ENCODE data around the gene TBX19.
"Not testable (repeated sequence)": the region's sequence is repeated elsewhere in the genome, so short reads cannot be mapped to it uniquely, and the experiment has no call there.

The TBX19 gene

DNA sequence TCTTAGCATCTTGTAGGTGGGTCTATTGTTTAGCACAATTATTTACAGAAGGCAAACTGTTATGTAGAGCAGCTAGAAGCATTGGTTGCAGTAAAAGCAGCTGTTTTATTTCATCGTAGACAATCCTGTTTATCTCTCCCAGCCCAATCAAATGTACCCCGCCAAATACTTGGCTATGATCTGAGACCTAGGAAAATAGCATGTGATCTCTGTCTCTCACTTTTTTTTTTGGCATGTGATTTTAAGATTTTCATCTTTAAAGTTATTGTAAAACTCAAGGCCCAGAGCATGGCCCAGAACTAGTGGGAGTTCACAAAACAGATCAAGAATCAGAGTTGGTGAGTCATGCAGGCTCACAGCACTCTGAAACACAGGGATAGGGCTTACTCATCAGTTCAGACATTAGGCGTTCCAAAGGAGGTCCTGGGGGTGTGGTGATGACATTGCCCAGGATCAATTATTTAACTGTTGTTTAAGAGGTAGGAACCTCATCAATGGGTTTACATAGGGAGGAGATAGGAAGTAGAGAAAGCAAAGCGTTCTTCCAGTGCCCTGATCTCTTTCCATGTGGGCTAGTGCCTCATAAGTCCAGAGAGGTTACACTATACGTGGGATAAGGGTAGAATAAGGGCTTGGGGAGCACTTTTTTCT is 40.2 kb downstream of the TBX19 start:
- DNase-seq: no peak

- no peak for DNase-seq
These were observed 41.3 kb downstream of the TBX19 start for GRCh38 chr1:168321945-168322344.

GRCh38 chr1:168324745-168325425 is 44.2 kb downstream of the TBX19 start:
- DNase-seq: no peak

GRCh38 chr1:168328731-168329364 is 48.2 kb downstream of the TBX19 start:
- no peak for DNase-seq

DNA sequence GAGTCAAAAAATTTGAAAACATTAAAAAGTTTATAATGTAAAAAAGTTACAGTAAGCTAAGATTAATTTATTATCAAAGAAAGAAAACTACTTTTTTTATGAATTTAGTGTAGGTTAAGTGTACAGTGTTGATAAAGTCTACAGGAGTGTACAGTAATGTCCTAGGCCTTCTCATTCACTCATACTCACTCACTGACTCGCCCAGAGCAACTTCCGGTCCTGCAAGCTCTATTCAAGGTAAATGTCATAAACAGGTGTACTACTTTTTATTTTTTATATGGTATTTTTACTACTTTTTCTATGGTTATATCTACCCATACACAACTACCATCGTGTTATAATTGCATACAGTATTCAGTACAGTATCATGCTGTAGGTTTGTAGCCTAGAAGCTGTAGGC is 49.6 kb downstream of the TBX19 start:
- no peak for DNase-seq

- no peak for DNase-seq
These were observed 50.9 kb downstream of the TBX19 start for GRCh38 chr1:168331569-168331968.

- no peak for DNase-seq
These were observed 53.0 kb downstream of the TBX19 start for GRCh38 chr1:168333562-168334276.

- DNase-seq: no peak
These were observed 54.8 kb downstream of the TBX19 start for GRCh38 chr1:168335500-168335899.

GRCh38 chr1:168338589-168339503 is 58.2 kb downstream of the TBX19 start:
- DNase-seq: no peak

GRCh38 chr1:168340781-168341482 is 60.3 kb downstream of the TBX19 start:
- DNase-seq: no peak

DNA sequence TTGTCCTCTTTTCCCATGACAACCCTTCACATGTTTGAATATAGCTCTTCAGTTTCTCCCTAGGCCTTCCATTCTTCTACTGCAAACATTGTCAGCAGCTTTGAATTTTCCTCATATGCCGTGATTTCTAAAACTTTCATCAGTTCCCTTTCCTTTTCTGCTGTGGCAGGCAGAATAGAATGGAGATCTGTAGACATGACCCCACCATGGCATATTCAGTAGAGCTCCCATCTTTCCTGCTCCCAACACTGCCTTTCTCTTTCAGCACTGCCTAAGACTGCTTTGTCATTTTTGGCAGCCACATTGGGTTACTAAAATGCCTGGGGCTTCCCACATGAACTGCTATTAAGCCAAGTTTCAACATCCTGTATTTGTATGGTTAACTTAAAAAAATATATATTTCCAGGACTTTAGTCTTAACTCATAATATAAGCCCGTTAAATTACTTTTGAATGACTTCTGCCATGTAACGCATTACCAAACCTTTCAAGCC is 60.9 kb downstream of the TBX19 start:
- no peak for DNase-seq

DNA sequence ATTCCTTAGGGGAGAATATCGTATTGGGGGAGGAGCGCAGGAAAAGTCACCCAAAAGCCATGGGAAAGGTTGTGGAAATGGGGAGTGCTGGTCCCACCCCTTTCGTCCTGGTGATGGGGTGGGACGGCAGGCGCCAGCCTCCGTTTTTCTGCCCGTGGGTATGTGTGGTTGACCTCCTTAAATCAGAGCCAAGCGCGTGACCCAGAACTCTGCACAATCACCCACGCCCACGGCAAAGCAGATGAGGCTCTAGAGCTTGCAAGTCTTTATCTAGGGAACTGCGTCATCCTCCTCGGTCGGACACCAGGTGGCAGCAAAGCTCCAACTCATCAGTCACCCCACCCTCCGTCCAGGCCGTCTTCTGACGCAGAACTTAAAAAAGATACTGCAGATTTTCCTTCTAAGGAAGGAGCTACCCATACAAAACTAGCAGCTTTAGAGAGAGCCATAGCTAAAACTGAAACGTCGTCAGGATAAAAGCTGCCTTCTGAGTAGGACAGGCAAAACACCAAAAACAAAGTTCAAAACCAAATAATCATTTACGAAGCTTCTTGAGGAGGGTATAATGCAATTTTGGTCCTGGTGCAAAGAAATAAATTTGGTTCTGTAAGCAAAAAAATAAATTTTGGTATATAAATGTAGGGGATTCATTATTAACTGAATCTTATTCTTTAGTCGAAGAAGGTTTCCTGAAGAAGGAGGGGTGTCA is 62.0 kb downstream of the TBX19 start:
- DNase-seq: peak; percentile 83

- DNase-seq: no peak
These were observed 62.9 kb downstream of the TBX19 start for GRCh38 chr1:168343566-168343965.

GRCh38 chr1:168344517-168344916 is 63.8 kb downstream of the TBX19 start:
- DNase-seq: no peak

GRCh38 chr1:168345939-168346338 is 65.3 kb downstream of the TBX19 start:
- DNase-seq: no peak

- no peak for DNase-seq
These were observed 67.0 kb downstream of the TBX19 start for GRCh38 chr1:168347630-168348029.

DNA sequence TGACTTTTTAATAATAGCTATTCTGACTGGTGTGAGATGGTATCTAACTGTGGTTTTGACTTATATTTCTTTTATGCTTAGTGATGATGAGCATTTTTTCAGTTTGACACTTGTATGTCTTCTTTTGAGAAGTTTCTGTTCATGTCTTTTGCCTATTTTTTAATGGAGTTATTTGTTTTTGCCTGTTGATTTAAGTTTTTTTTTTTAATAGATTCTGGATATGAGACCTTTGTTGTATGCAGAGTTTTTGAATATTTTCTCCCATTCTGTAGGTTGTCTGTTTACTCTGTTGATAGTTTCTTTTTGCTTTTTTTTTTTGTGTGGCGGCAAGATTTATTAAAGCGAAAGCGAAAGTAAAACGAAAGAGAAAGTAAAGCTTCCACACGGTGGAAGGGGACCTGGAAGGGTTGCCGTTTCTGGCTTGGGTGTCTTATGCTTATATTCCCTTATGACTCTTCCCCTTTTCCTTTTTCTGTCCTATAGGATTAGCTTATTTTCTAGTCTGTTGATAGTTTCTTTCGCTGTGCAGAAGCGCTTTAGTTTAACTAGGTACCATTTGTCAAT is 67.6 kb downstream of the TBX19 start:
- DNase-seq: no peak

GRCh38 chr1:168354335-168355269 is 73.9 kb downstream of the TBX19 start:
- not testable (repeated sequence) for DNase-seq

Data from activated CD4-positive, CD25-positive, alpha-beta regulatory T cell treated with anti-CD3 and anti-CD28 coated beads, Interleukin-2, amount 50 U/mL, for 72 hours (primary cell).